ENCODE results near the gene AJM1. TPM values are rescaled to one million over a fixed set of nuclear protein-coding genes. Genes with fewer than 3 reads are reported as not detected.
A peak's percentile ranks its signal among the peaks of the same experiment; 100 is the strongest.

The AJM1 gene
- total and polyA plus RNA-seq, 9 donors = 0.48 to 2.4 (median 1.2) TPM; not detected in 1

- H3K4me1 ChIP-seq (ENCODE audit: insufficient read depth) = peaks cover 9% of the 10 kb centered on the region
- H3K27me3 ChIP-seq = no peaks in the 10 kb centered on the region
- intact Hi-C loops (cut with DNase I) = no loop called here
- no peak overlapping the region for H3K27ac ChIP-seq
- 93 to 95% (median 94%) methylated on average over 22 of the region's 22 CpGs for WGBS, 3 donors
- H3K36me3 ChIP-seq = no peaks in the 10 kb centered on the region
- H3K4me3 ChIP-seq = no peak overlapping the region
- DNase-seq = peak in 1 of 5 donors; percentile 41
- H3K9me3 ChIP-seq = no peaks in the 10 kb centered on the region
- no peak for TF ChIP-seq EP300 (IDR thresholded peaks at IDR 0.05)
- TF ChIP-seq CTCF (IDR thresholded peaks at IDR 0.05) = no peak
- no peak for TF ChIP-seq POLR2A (IDR thresholded peaks at IDR 0.05)
These were observed 38.4 kb upstream of the AJM1 start for GRCh38 chr9:136803551-136804508.

- WGBS, 3 donors = 89% methylated on average over 20 of the region's 20 CpGs
- H3K27ac ChIP-seq = no peak overlapping the region
These were observed 37.6 kb upstream of the AJM1 start for GRCh38 chr9:136804509-136805206.

GRCh38 chr9:136805207-136805740 lies 37.0 kb upstream of the AJM1 start:
- 86 to 87% (median 86%) methylated on average over 11 to 12 of the region's 12 CpGs for WGBS, 3 donors
- H3K4me3 ChIP-seq = no peak overlapping the region
- H3K36me3 ChIP-seq = no peaks in the 10 kb centered on the region
- H3K4me1 ChIP-seq (ENCODE audit: insufficient read depth) = peaks cover 3% of the 10 kb centered on the region
- H3K27ac ChIP-seq = no peak overlapping the region
- peak in 1 of 5 donors; percentile 38 for DNase-seq
- no peaks in the 10 kb centered on the region for H3K27me3 ChIP-seq
- intact Hi-C loops (cut with DNase I) = no loop called here
- H3K9me3 ChIP-seq = no peaks in the 10 kb centered on the region
- TF ChIP-seq CTCF (IDR thresholded peaks at IDR 0.05) = no peak
- TF ChIP-seq EP300 (IDR thresholded peaks at IDR 0.05) = no peak
- TF ChIP-seq POLR2A (IDR thresholded peaks at IDR 0.05) = no peak

More at GRCh38 chr9:136804509-136805206, 37.6 kb upstream of the AJM1 start:
- no peaks in the 10 kb centered on the region for H3K27me3 ChIP-seq
- intact Hi-C loops (cut with DNase I) = no loop called here
- peaks cover 5% of the 10 kb centered on the region for H3K4me1 ChIP-seq (ENCODE audit: insufficient read depth)
- no peak overlapping the region for H3K4me3 ChIP-seq
- peak in 3 of 5 donors; percentile 41 to 51 (median 44) for DNase-seq
- H3K36me3 ChIP-seq = no peaks in the 10 kb centered on the region
- TF ChIP-seq POLR2A (IDR thresholded peaks at IDR 0.05) (no peak), EP300 (IDR thresholded peaks at IDR 0.05) (no peak), CTCF (IDR thresholded peaks at IDR 0.05) (no peak)
- H3K9me3 ChIP-seq = no peaks in the 10 kb centered on the region

GRCh38 chr9:136806067-136806466 lies 36.2 kb upstream of the AJM1 start:
- DNase-seq = peak in 2 of 5 donors; percentile 33 to 39
- H3K36me3 ChIP-seq = no peaks in the 10 kb centered on the region
- no peaks in the 10 kb centered on the region for H3K27me3 ChIP-seq
- H3K27ac ChIP-seq = no peak overlapping the region
- no peaks in the 10 kb centered on the region for H3K9me3 ChIP-seq
- H3K4me1 ChIP-seq (ENCODE audit: insufficient read depth) = peaks cover 3% of the 10 kb centered on the region
- no peak for TF ChIP-seq CTCF (IDR thresholded peaks at IDR 0.05)
- no peak for TF ChIP-seq POLR2A (IDR thresholded peaks at IDR 0.05)
- TF ChIP-seq EP300 (IDR thresholded peaks at IDR 0.05) = no peak
- intact Hi-C loops (cut with DNase I) = no loop called here
- no peak overlapping the region for H3K4me3 ChIP-seq
- 90 to 93% (median 92%) methylated on average over 10 of the region's 10 CpGs for WGBS, 3 donors

All from ovary (tissue), 9 donors.